ENCODE results near the gene ATIC. TPM values are rescaled to one million over a fixed set of nuclear protein-coding genes. Genes with fewer than 3 reads are reported as not detected.

The ATIC gene
- total RNA-seq, 1 experiment from 2014 or later, result 84.5 TPM

GRCh38 chr2:215354771-215355695 is 43.2 kb downstream of the ATIC start:
- no peak for DNase-seq
- Histone ChIP-seq H3K9ac (ENCODE audit: low read length) (no peak overlapping the region), H3K36me3 (ENCODE audit: insufficient read depth, low read length) (peaks cover 23% of the 10 kb centered on the region; the same call in 1 of the 2 replicates), H2AFZ (ENCODE audit: low read length) (no peak overlapping the region), H3K9me3 (ENCODE audit: low read length) (no peaks in the 10 kb centered on the region), H3K4me1 (ENCODE audit: low read length) (no peaks in the 10 kb centered on the region), H3K9me2 (replicated peaks; ENCODE audit: insufficient read depth, low read length) (no peaks in the 10 kb centered on the region), H3K27ac (ENCODE audit: low read length) (no peak overlapping the region), H3K79me2 (ENCODE audit: low read length) (no peaks in the 10 kb centered on the region), H3K4me3 (ENCODE audit: low read length) (no peak overlapping the region), H3K4me2 (ENCODE audit: low read depth, low read length, poor library complexity, severe bottlenecking) (no peak overlapping the region), H4K20me1 (ENCODE audit: insufficient read depth, low read depth, low read length) (no peaks in the 10 kb centered on the region), H3K27me3 (ENCODE audit: low read length) (no peaks in the 10 kb centered on the region)

GRCh38 chr2:215355801-215356200 is 43.9 kb downstream of the ATIC start:
- Histone ChIP-seq H3K4me2 (ENCODE audit: low read depth, low read length, poor library complexity, severe bottlenecking) (no peak overlapping the region), H3K4me1 (ENCODE audit: low read length) (no peaks in the 10 kb centered on the region), H3K27ac (ENCODE audit: low read length) (no peak overlapping the region), H3K9me2 (replicated peaks; ENCODE audit: insufficient read depth, low read length) (no peaks in the 10 kb centered on the region), H2AFZ (ENCODE audit: low read length) (no peak overlapping the region), H3K4me3 (ENCODE audit: low read length) (no peak overlapping the region), H3K36me3 (ENCODE audit: insufficient read depth, low read length) (peaks cover 23% of the 10 kb centered on the region; the same call in 1 of the 2 replicates), H3K79me2 (ENCODE audit: low read length) (no peaks in the 10 kb centered on the region), H3K9ac (ENCODE audit: low read length) (no peak overlapping the region), H4K20me1 (ENCODE audit: insufficient read depth, low read depth, low read length) (no peaks in the 10 kb centered on the region), H3K9me3 (ENCODE audit: low read length) (no peaks in the 10 kb centered on the region), H3K27me3 (ENCODE audit: low read length) (no peaks in the 10 kb centered on the region)
- DNase-seq, result no peak

GRCh38 chr2:215356334-215356947 is 44.6 kb downstream of the ATIC start:
- Histone ChIP-seq H3K4me1 (ENCODE audit: low read length) (no peaks in the 10 kb centered on the region), H3K9me2 (replicated peaks; ENCODE audit: insufficient read depth, low read length) (no peaks in the 10 kb centered on the region), H4K20me1 (ENCODE audit: insufficient read depth, low read depth, low read length) (no peaks in the 10 kb centered on the region), H3K4me3 (ENCODE audit: low read length) (no peak overlapping the region), H3K79me2 (ENCODE audit: low read length) (no peaks in the 10 kb centered on the region), H3K9me3 (ENCODE audit: low read length) (no peaks in the 10 kb centered on the region), H3K27me3 (ENCODE audit: low read length) (no peaks in the 10 kb centered on the region), H3K4me2 (ENCODE audit: low read depth, low read length, poor library complexity, severe bottlenecking) (no peak overlapping the region), H3K9ac (ENCODE audit: low read length) (no peak overlapping the region), H3K36me3 (ENCODE audit: insufficient read depth, low read length) (peaks cover 18% of the 10 kb centered on the region; the same call in 1 of the 2 replicates), H2AFZ (ENCODE audit: low read length) (no peak overlapping the region), H3K27ac (ENCODE audit: low read length) (no peak overlapping the region)
- no peak for DNase-seq

GRCh38 chr2:215356948-215357461 is 45.1 kb downstream of the ATIC start:
- Histone ChIP-seq H3K4me2 (ENCODE audit: low read depth, low read length, poor library complexity, severe bottlenecking) (no peak overlapping the region), H3K9me2 (replicated peaks; ENCODE audit: insufficient read depth, low read length) (no peaks in the 10 kb centered on the region), H3K36me3 (ENCODE audit: insufficient read depth, low read length) (peaks cover 20% of the 10 kb centered on the region; the same call in 1 of the 2 replicates), H3K9me3 (ENCODE audit: low read length) (no peaks in the 10 kb centered on the region), H2AFZ (ENCODE audit: low read length) (no peak overlapping the region), H4K20me1 (ENCODE audit: insufficient read depth, low read depth, low read length) (no peaks in the 10 kb centered on the region), H3K4me1 (ENCODE audit: low read length) (no peaks in the 10 kb centered on the region), H3K27ac (ENCODE audit: low read length) (no peak overlapping the region), H3K9ac (ENCODE audit: low read length) (no peak overlapping the region), H3K27me3 (ENCODE audit: low read length) (no peaks in the 10 kb centered on the region), H3K79me2 (ENCODE audit: low read length) (no peaks in the 10 kb centered on the region), H3K4me3 (ENCODE audit: low read length) (no peak overlapping the region)
- DNase-seq, result no peak

DNA sequence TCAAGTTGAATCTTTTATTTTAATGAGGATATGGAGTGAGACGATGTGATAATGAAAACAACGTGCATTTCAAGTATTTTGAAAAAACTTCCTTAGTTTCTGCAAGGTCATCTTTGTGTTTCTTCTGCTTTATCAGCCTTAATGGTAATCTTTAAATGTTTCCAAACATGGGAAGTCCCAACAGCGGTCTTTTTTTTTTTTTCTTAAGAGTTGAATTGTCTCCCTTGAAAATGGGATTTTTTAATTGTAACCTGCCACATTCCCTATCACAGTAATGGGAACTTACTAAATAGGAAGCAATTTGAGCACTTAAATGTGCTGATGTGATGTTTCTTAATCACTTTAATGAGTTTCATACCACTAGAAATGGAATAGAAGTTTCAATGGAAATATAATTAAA is 45.8 kb downstream of the ATIC start:
- no peaks in the 10 kb centered on the region for H3K27me3 ChIP-seq (ENCODE audit: low read length)
- H4K20me1 ChIP-seq (ENCODE audit: insufficient read depth, low read depth, low read length), result no peaks in the 10 kb centered on the region
- no peak overlapping the region for H3K9ac ChIP-seq (ENCODE audit: low read length)
- no peak overlapping the region for H3K27ac ChIP-seq (ENCODE audit: low read length)
- no peaks in the 10 kb centered on the region for H3K9me2 ChIP-seq (replicated peaks; ENCODE audit: insufficient read depth, low read length)
- DNase-seq, result no peak
- no peak overlapping the region for H2AFZ ChIP-seq (ENCODE audit: low read length)
- H3K9me3 ChIP-seq (ENCODE audit: low read length), result no peaks in the 10 kb centered on the region
- H3K36me3 ChIP-seq (ENCODE audit: insufficient read depth, low read length), result peaks cover 24% of the 10 kb centered on the region; the same call in 1 of the 2 replicates
- H3K79me2 ChIP-seq (ENCODE audit: low read length), result no peaks in the 10 kb centered on the region
- no peak overlapping the region for H3K4me3 ChIP-seq (ENCODE audit: low read length)
- H3K4me1 ChIP-seq (ENCODE audit: low read length), result no peaks in the 10 kb centered on the region
- H3K4me2 ChIP-seq (ENCODE audit: low read depth, low read length, poor library complexity, severe bottlenecking), result no peak overlapping the region

GRCh38 chr2:215358312-215358845 is 46.5 kb downstream of the ATIC start:
- Histone ChIP-seq H3K27ac (ENCODE audit: low read length) (no peak overlapping the region), H3K4me2 (ENCODE audit: low read depth, low read length, poor library complexity, severe bottlenecking) (no peak overlapping the region), H3K9me3 (ENCODE audit: low read length) (no peaks in the 10 kb centered on the region), H3K9ac (ENCODE audit: low read length) (no peak overlapping the region), H2AFZ (ENCODE audit: low read length) (no peak overlapping the region), H3K27me3 (ENCODE audit: low read length) (no peaks in the 10 kb centered on the region), H3K36me3 (ENCODE audit: insufficient read depth, low read length) (peaks cover 28% of the 10 kb centered on the region; the same call in 1 of the 2 replicates), H4K20me1 (ENCODE audit: insufficient read depth, low read depth, low read length) (no peaks in the 10 kb centered on the region), H3K79me2 (ENCODE audit: low read length) (no peaks in the 10 kb centered on the region), H3K4me1 (ENCODE audit: low read length) (no peaks in the 10 kb centered on the region), H3K9me2 (replicated peaks; ENCODE audit: insufficient read depth, low read length) (no peaks in the 10 kb centered on the region), H3K4me3 (ENCODE audit: low read length) (no peak overlapping the region)
- DNase-seq, result no peak

GRCh38 chr2:215358891-215359575 is 47.2 kb downstream of the ATIC start:
- H3K79me2 ChIP-seq (ENCODE audit: low read length), result no peaks in the 10 kb centered on the region
- peaks cover 31% of the 10 kb centered on the region; the same call in 1 of the 2 replicates for H3K36me3 ChIP-seq (ENCODE audit: insufficient read depth, low read length)
- no peak overlapping the region for H3K4me3 ChIP-seq (ENCODE audit: low read length)
- H3K27ac ChIP-seq (ENCODE audit: low read length), result no peak overlapping the region
- no peaks in the 10 kb centered on the region for H3K9me3 ChIP-seq (ENCODE audit: low read length)
- H3K4me1 ChIP-seq (ENCODE audit: low read length), result no peaks in the 10 kb centered on the region
- H4K20me1 ChIP-seq (ENCODE audit: insufficient read depth, low read depth, low read length), result no peaks in the 10 kb centered on the region
- no peak overlapping the region for H3K9ac ChIP-seq (ENCODE audit: low read length)
- no peak for DNase-seq
- H3K4me2 ChIP-seq (ENCODE audit: low read depth, low read length, poor library complexity, severe bottlenecking), result no peak overlapping the region
- H2AFZ ChIP-seq (ENCODE audit: low read length), result no peak overlapping the region
- H3K9me2 ChIP-seq (replicated peaks; ENCODE audit: insufficient read depth, low read length), result no peaks in the 10 kb centered on the region
- H3K27me3 ChIP-seq (ENCODE audit: low read length), result no peaks in the 10 kb centered on the region
